Measurements from ENCODE around the gene SORBS2. TPM values are rescaled to one million over a fixed set of nuclear protein-coding genes. Genes with fewer than 3 reads are reported as not detected.
"Not testable (repeated sequence)": the region's sequence is repeated elsewhere in the genome, so short reads cannot be mapped to it uniquely, and the experiment has no call there.

Gene SORBS2
- total RNA-seq, result not detected

GRCh38 chr4:185811509-185812364 lies at the start of gene SORBS2:
TSS of gene SORBS2 (minus strand) at chr4:185812194. CDS start at chr4:185690571, 121,623 bp downstream.
- intact Hi-C loops (cut with micrococcal nuclease), result no loop called here
- no peak within 1 kb of the TSS for H3K27ac Mint-ChIP-seq
- H3K27me3 Mint-ChIP-seq (ENCODE audit: low read depth), result peaks cover 12% of the 10 kb centered on the region
- CTCF ChIA-PET, result no interaction called here
- no peak for DNase-seq
- no peaks in the 10 kb centered on the region for H3K9me3 Mint-ChIP-seq
- H3K4me3 Mint-ChIP-seq, result no peak within 1 kb of the TSS
- no peaks in the 10 kb centered on the region for H3K36me3 Mint-ChIP-seq (ENCODE audit: low read depth)
- no peaks in the 10 kb centered on the region for H3K4me1 Mint-ChIP-seq (ENCODE audit: low read depth)

- Mint-ChIP-seq H3K9me3 (peaks cover 9% of the 10 kb centered on the region), H3K27me3 (ENCODE audit: low read depth) (peaks cover 11% of the 10 kb centered on the region), H3K4me3 (no peak overlapping the region), H3K36me3 (ENCODE audit: low read depth) (no peaks in the 10 kb centered on the region), H3K27ac (no peak overlapping the region), H3K4me1 (ENCODE audit: low read depth) (no peaks in the 10 kb centered on the region)
- intact Hi-C loops (cut with micrococcal nuclease), result no loop called here
- CTCF ChIA-PET, result no interaction called here
- no peak for DNase-seq
Observed at GRCh38 chr4:185859111-185859510, 47.1 kb upstream of the SORBS2 start.

DNA sequence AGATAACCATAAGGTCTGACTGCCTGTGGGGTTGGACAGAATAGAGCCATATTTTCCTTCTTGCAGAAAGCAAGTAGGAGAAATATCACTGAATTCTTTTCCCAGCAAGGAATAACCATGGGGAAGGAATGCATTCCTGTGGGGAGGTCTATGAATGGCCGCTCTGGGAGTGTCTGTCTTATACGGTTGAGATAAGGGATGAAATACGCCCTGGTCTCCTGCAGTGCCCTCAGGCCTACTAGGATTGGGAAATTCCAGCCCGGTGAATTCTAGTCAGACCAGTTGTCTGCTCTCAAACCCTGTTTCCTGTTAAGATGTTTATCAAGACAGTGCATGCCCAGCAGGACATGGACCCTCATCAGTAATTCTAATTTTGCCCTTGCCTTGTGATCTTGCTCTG lies 45.6 kb upstream of the SORBS2 start:
- H3K27ac Mint-ChIP-seq; H3K36me3 Mint-ChIP-seq (ENCODE audit: low read depth); intact Hi-C loops (cut with micrococcal nuclease); H3K4me1 Mint-ChIP-seq (ENCODE audit: low read depth); DNase-seq; H3K9me3 Mint-ChIP-seq; H3K4me3 Mint-ChIP-seq: not testable (repeated sequence)
- CTCF ChIA-PET, result interaction anchor here (1.3 kb wide), 1 partner anchor 180 kb away, joined by 3 read pairs; no protein-coding TSS in a partner anchor
- H3K27me3 Mint-ChIP-seq (ENCODE audit: low read depth), result peaks cover 14% of the 10 kb centered on the region

DNA sequence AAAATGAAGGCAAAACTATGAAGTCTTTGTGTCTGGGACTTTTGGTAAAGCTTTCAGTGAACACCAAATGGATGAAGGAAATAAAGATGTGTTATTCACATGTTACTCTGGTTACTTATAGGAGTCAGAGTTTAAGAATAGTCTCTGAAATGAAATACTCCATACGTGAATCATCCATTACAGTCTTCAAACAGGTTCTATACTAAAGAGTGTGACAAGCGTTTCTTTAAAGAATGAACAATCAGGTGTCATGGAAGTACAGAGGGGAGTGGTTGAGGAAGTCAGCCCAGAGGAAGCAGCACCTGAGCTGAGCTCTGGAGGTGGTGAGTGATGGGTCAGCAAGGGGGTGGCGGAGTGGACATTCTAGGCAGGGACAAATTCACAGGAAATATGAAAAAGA lies 41.8 kb upstream of the SORBS2 start:
- peaks cover 8% of the 10 kb centered on the region for H3K27me3 Mint-ChIP-seq (ENCODE audit: low read depth)
- H3K36me3 Mint-ChIP-seq (ENCODE audit: low read depth), result no peaks in the 10 kb centered on the region
- CTCF ChIA-PET, result no interaction called here
- intact Hi-C loops (cut with micrococcal nuclease), result no loop called here
- no peaks in the 10 kb centered on the region for H3K4me1 Mint-ChIP-seq (ENCODE audit: low read depth)
- H3K9me3 Mint-ChIP-seq, result peaks cover 7% of the 10 kb centered on the region
- no peak overlapping the region for H3K4me3 Mint-ChIP-seq
- no peak overlapping the region for H3K27ac Mint-ChIP-seq
- no peak for DNase-seq

DNA sequence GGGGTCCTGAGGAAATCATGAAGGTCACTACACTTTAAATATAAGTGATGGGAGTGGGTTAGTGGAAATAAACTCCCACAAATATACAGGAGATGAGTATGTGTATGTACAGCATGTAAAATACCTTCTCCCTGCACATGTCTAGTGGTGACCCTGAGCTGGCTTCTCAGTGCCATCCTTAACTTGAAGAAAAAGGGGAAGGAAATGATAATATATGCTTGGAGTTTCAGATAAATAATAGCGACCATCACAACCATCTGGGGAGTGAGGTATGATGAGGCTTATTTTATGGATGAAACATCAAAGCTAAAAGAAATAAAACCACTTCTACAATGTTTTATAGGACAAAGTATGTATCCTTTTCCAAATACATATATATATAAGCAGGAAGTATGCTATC lies 41.0 kb upstream of the SORBS2 start:
- Mint-ChIP-seq H3K9me3 (peaks cover 4% of the 10 kb centered on the region), H3K36me3 (ENCODE audit: low read depth) (no peaks in the 10 kb centered on the region), H3K4me3 (no peak overlapping the region), H3K27ac (no peak overlapping the region), H3K4me1 (ENCODE audit: low read depth) (no peaks in the 10 kb centered on the region), H3K27me3 (ENCODE audit: low read depth) (peaks cover 8% of the 10 kb centered on the region)
- intact Hi-C loops (cut with micrococcal nuclease), result no loop called here
- DNase-seq, result no peak
- CTCF ChIA-PET, result no interaction called here

- intact Hi-C loops (cut with micrococcal nuclease), result no loop called here
- no peak overlapping the region for H3K4me3 Mint-ChIP-seq
- no peak for DNase-seq
- CTCF ChIA-PET, result interaction anchor here (0.6 kb wide), 1 partner anchor 196 kb away, joined by 4 read pairs; no protein-coding TSS in a partner anchor
- no peak overlapping the region for H3K27ac Mint-ChIP-seq
- H3K27me3 Mint-ChIP-seq (ENCODE audit: low read depth), result peaks cover 8% of the 10 kb centered on the region
- H3K36me3 Mint-ChIP-seq (ENCODE audit: low read depth), result no peaks in the 10 kb centered on the region
- H3K4me1 Mint-ChIP-seq (ENCODE audit: low read depth), result no peaks in the 10 kb centered on the region
- H3K9me3 Mint-ChIP-seq, result no peaks in the 10 kb centered on the region
Observed at GRCh38 chr4:185849664-185850550, 37.9 kb upstream of the SORBS2 start.

- Mint-ChIP-seq H3K4me1 (ENCODE audit: low read depth) (no peaks in the 10 kb centered on the region), H3K36me3 (ENCODE audit: low read depth) (no peaks in the 10 kb centered on the region), H3K9me3 (no peaks in the 10 kb centered on the region), H3K4me3 (no peak overlapping the region), H3K27ac (no peak overlapping the region), H3K27me3 (ENCODE audit: low read depth) (peaks cover 3% of the 10 kb centered on the region)
- CTCF ChIA-PET, result no interaction called here
- no peak for DNase-seq
- intact Hi-C loops (cut with micrococcal nuclease), result no loop called here
Observed at GRCh38 chr4:185847352-185848097, 35.5 kb upstream of the SORBS2 start.

- Mint-ChIP-seq H3K4me1 (ENCODE audit: low read depth) (no peaks in the 10 kb centered on the region), H3K4me3 (no peak overlapping the region), H3K9me3 (no peaks in the 10 kb centered on the region), H3K27me3 (ENCODE audit: low read depth) (no peaks in the 10 kb centered on the region), H3K27ac (no peak overlapping the region), H3K36me3 (ENCODE audit: low read depth) (no peaks in the 10 kb centered on the region)
- CTCF ChIA-PET, result no interaction called here
- intact Hi-C loops (cut with micrococcal nuclease), result no loop called here
- no peak for DNase-seq
Observed at GRCh38 chr4:185846505-185847150, 34.6 kb upstream of the SORBS2 start.

DNA sequence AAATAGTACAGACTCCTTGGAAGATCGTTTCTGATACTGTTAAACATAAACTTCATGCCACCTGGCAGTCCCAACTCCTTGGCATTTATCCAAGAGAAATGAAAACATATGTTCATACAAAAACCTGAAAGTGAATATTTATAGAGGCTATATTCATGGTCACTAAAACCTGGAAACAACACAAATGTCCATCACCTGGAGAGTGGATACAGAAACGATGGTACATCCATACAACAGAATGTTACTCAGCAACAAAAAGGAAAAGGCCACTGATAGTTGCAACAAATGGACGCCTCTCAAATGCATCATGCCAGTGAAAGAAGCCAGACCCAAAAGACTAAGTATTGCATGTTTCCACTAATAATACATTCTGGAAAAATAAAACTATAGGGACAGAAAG lies 34.0 kb upstream of the SORBS2 start:
- Mint-ChIP-seq H3K27ac (no peak overlapping the region), H3K9me3 (no peaks in the 10 kb centered on the region), H3K36me3 (ENCODE audit: low read depth) (no peaks in the 10 kb centered on the region), H3K27me3 (ENCODE audit: low read depth) (no peaks in the 10 kb centered on the region), H3K4me1 (ENCODE audit: low read depth) (no peaks in the 10 kb centered on the region), H3K4me3 (no peak overlapping the region)
- intact Hi-C loops (cut with micrococcal nuclease), result no loop called here
- DNase-seq, result no peak
- CTCF ChIA-PET, result no interaction called here

- Mint-ChIP-seq H3K9me3 (no peaks in the 10 kb centered on the region), H3K36me3 (ENCODE audit: low read depth) (no peaks in the 10 kb centered on the region), H3K4me3 (no peak overlapping the region), H3K27ac (no peak overlapping the region), H3K4me1 (ENCODE audit: low read depth) (no peaks in the 10 kb centered on the region), H3K27me3 (ENCODE audit: low read depth) (no peaks in the 10 kb centered on the region)
- intact Hi-C loops (cut with micrococcal nuclease), result no loop called here
- CTCF ChIA-PET, result no interaction called here
- DNase-seq, result no peak
Observed at GRCh38 chr4:185841451-185841850, 29.5 kb upstream of the SORBS2 start.

- Mint-ChIP-seq H3K9me3 (no peaks in the 10 kb centered on the region), H3K36me3 (ENCODE audit: low read depth) (no peaks in the 10 kb centered on the region), H3K4me3 (no peak overlapping the region), H3K27ac (no peak overlapping the region), H3K27me3 (ENCODE audit: low read depth) (no peaks in the 10 kb centered on the region), H3K4me1 (ENCODE audit: low read depth) (no peaks in the 10 kb centered on the region)
- CTCF ChIA-PET, result no interaction called here
- intact Hi-C loops (cut with micrococcal nuclease), result no loop called here
- DNase-seq, result no peak
Observed at GRCh38 chr4:185840953-185841352, 29.0 kb upstream of the SORBS2 start.

DNA sequence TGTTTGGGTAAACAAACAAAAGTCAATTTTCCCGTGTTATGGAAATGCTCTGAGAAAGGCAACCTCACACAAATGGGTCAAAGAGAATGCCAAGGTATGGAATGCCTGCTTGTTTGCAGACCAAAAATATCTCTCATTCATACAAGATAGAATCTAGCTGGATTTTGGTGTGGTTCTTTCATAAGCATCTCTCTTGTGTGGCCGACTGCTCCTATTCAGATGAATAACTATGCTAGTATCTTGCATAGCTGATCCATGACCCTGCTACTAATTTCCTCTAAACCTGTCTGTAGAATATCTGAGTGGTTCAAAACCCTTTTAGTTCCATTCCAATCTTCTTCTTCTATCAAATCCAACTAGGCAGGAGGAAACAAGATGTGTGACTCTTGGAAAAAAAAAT lies 28.2 kb upstream of the SORBS2 start:
- CTCF ChIA-PET, result no interaction called here
- H3K4me3 Mint-ChIP-seq, result no peak overlapping the region
- H3K27ac Mint-ChIP-seq, result no peak overlapping the region
- no peaks in the 10 kb centered on the region for H3K27me3 Mint-ChIP-seq (ENCODE audit: low read depth)
- no peaks in the 10 kb centered on the region for H3K4me1 Mint-ChIP-seq (ENCODE audit: low read depth)
- intact Hi-C loops (cut with micrococcal nuclease), result no loop called here
- H3K9me3 Mint-ChIP-seq, result no peaks in the 10 kb centered on the region
- no peak for DNase-seq
- no peaks in the 10 kb centered on the region for H3K36me3 Mint-ChIP-seq (ENCODE audit: low read depth)
